Ovary (tissue), 3 donors: ENCODE results near the gene IMP3.

Experiments used
- EP300 ChIP-seq: sonication (generic); formaldehyde crosslinking; IDR thresholded peaks from one replicate; pipeline ENCODE4 v1.6.1; 2017; ENCODE audit warnings: antibody characterized with exemption
- POLR2A ChIP-seq: fragments of 450-650 bp; IDR thresholded peaks from one replicate; pipeline ENCODE4 v1.6.1; 2017; ENCODE audit warnings: antibody characterized with exemption, mild to moderate bottlenecking, moderate library complexity
- TF ChIP-seq, protein P1 (sequence below), 3 donors: fragments of 450-650 bp in 2 of 3; fragments of 200-600 bp in 1 of 3; IDR thresholded peaks; one replicate each; pipeline versions ENCODE4 v1.5.1 to v1.8.0; 2016 to 2022; ENCODE audit warnings: antibody characterized with exemption in 3 of 3, mild to moderate bottlenecking in 1 of 3
- donor health status: DM: no; HTN: no; CAD: no.

DNA sequence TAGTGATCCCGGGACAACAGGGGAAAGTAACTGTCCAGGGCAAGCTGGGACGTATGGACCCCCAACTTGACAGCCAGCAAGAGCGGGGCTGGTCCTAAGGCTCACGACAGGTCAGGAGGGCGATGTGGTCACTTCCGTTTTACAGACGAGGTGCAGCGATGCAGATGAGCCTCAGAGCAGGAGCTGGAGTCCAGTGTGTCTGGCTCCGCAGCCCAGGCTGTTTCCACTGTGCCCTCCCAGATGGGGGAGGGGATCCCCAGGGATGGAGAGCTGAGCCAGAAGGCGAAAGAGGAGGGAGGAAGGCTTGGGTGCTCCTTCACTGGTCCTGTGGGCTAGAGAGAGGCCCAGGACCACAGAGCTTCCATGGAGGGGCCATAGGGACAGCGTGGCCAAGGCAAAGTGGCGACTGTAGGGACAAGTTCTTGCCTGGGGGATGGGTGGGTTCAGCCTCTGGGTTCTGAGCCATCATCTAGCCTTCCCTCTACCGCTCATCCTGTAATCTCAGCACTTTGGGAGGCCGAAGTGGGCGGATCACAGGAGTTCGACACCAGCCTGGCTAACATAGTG is 13.4 kb upstream of the IMP3 start:
- TF ChIP-seq, protein P1, sequence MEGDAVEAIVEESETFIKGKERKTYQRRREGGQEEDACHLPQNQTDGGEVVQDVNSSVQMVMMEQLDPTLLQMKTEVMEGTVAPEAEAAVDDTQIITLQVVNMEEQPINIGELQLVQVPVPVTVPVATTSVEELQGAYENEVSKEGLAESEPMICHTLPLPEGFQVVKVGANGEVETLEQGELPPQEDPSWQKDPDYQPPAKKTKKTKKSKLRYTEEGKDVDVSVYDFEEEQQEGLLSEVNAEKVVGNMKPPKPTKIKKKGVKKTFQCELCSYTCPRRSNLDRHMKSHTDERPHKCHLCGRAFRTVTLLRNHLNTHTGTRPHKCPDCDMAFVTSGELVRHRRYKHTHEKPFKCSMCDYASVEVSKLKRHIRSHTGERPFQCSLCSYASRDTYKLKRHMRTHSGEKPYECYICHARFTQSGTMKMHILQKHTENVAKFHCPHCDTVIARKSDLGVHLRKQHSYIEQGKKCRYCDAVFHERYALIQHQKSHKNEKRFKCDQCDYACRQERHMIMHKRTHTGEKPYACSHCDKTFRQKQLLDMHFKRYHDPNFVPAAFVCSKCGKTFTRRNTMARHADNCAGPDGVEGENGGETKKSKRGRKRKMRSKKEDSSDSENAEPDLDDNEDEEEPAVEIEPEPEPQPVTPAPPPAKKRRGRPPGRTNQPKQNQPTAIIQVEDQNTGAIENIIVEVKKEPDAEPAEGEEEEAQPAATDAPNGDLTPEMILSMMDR (IDR thresholded peaks at IDR 0.05): no peak
- no peak for TF ChIP-seq POLR2A
- TF ChIP-seq EP300: no peak
